Gastrocnemius medialis (tissue), 4 donors: ENCODE measurements around the gene CASK.

Experiments used
- CTCF ChIP-seq, 5 experiments: fragments of 450-650 bp in 3 of 5; fragments of 200-600 bp in 2 of 5; sonication (generic) in 2 of 5; IDR thresholded peaks in 4 of 5; conservative IDR thresholded peaks in 1 of 5; 1 replicate in 4 of 5; 2 replicates in 1 of 5; pipeline ENCODE4 v1.5.1; 2016 to 2019; ENCODE audit warnings: antibody characterized with exemption in 5 of 5, mild to moderate bottlenecking in 3 of 5, moderate library complexity in 3 of 5
- POLR2A ChIP-seq, 2 donors: fragments of 450-650 bp; IDR thresholded peaks; one replicate each; pipeline ENCODE4 v1.6.1; 2017; ENCODE audit warnings: antibody characterized with exemption in 2 of 2, mild to moderate bottlenecking in 2 of 2, moderate library complexity in 2 of 2

- TF ChIP-seq CTCF (IDR thresholded peaks at IDR 0.05 in 4 of 5, conservative IDR thresholded peaks at IDR 0.05 in 1 of 5) (no peak), POLR2A (IDR thresholded peaks at IDR 0.05) (no peak)
Measured at GRCh38 chrX:41958861-41959260, 35.5 kb upstream of the CASK start.
